ENCODE data around the gene POU1F1.
"Not testable (repeated sequence)": the region's sequence is repeated elsewhere in the genome, so short reads cannot be mapped to it uniquely, and the experiment has no call there.

Gene POU1F1

DNA sequence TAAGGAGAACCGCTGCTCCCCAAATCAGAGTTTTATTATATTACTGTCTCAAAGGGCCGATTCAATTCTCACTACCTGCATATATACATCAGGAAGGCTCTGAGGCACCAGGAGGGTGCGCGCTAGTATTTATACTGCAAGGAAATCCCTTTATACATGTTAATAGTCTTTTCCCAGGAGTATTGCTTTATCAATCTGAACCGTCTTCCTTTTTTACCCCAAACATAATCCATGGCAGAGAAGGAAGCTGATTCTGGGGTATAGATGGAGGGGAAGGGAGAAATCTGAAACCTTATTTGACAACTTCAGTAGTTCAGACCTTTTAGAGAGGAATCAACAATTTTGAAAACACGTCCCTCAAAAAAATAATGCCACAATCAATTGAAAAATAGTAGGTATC, at the start of gene POU1F1:
POU1F1 (minus strand) TSS at position 101 of the 400 bp plus-strand sequence. CDS start 122 bp downstream, outside the sequence.
- no peak for DNase-seq

GRCh38 chr3:87324609-87325008, 48.2 kb upstream of the POU1F1 start:
- no peak for DNase-seq

- DNase-seq, result no peak
Measured at GRCh38 chr3:87320756-87321626, 44.6 kb upstream of the POU1F1 start.

GRCh38 chr3:87318617-87319021, 42.2 kb upstream of the POU1F1 start:
- no peak for DNase-seq

DNA sequence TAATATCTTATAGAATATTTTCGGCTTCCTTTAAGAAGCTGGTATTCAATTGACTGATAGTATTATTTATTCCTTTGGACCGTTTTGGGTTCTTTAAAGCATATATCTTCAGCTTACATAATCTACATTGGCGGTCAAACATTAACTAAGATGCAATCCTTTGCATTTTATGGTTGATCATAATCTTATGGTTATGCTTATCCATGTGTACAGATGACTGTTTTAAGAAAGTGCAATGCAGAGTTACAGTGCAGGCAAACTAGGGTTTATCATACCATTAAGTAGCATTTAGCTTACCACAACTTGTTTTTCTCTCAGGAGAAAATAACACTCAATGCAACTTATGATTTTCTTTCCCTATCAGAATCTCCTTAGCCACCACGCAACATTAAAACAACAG, 41.4 kb upstream of the POU1F1 start:
- DNase-seq, result no peak

- no peak for DNase-seq
Measured at GRCh38 chr3:87313641-87314040, 37.3 kb upstream of the POU1F1 start.

GRCh38 chr3:87311309-87311708, 34.9 kb upstream of the POU1F1 start:
- DNase-seq, result no peak

DNA sequence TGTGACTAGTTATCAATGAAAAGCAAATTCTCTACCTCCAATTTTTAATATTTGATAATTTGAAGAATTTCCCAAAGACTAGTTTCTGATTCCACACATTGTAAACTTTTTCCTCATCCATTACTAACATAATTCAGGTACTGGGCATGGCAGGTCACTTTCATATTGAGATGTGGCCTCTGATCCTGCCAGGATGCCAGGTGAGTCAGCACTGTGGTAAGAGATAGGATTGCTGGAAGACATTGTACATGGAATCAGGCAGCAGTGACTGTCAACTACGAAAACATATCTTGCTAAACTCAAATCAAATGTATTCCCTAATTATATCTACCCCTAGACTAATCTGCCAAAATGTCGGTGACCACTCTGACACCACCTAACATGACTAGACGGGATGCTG, 33.2 kb upstream of the POU1F1 start:
- DNase-seq, result no peak

GRCh38 chr3:87307805-87308204, 31.4 kb upstream of the POU1F1 start:
- DNase-seq, result no peak

- DNase-seq, result no peak
Measured at GRCh38 chr3:87305517-87305916, 29.1 kb upstream of the POU1F1 start.

DNA sequence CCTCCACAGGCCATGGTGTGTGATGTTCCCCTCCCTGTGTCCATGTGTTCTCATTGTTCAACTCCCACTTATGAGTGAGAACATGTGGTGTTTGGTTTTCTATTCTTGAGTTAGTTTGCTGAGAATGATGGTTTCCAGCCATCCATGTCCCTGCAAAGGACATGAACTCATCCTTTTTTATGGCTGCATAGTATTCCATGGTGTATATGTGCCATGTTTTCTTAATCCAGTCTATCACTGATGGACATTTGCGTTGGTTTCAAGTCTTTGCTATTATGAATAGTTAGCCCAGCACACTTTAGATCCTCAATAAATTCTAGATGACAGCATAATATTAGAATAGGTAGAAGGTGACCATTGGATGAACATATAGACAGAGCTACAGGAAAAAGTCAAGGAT, 28.6 kb upstream of the POU1F1 start:
- not testable (repeated sequence) for DNase-seq

GRCh38 chr3:87298111-87298718, 21.8 kb upstream of the POU1F1 start:
- DNase-seq, result peak; percentile 1 to 35

DNA sequence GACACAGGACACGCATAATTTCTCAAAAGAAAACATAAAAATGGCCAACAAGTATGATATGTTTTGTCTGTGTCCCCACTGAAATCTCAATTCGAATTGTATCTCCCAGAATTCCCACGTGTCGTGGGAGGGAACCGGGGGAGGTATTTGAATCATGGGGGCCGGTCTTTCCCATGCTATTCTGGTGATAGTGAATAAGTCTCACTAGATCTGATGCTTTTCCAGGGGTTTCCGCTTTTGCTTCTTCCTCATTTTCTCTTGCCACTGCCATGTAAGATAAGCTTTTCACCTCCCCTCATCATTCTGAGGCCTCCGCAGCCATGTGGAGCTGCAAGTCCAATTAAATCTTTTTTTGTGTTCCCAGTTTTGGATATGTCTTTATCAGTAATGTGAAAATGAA, 12.1 kb upstream of the POU1F1 start:
- DNase-seq, result no peak

DNA sequence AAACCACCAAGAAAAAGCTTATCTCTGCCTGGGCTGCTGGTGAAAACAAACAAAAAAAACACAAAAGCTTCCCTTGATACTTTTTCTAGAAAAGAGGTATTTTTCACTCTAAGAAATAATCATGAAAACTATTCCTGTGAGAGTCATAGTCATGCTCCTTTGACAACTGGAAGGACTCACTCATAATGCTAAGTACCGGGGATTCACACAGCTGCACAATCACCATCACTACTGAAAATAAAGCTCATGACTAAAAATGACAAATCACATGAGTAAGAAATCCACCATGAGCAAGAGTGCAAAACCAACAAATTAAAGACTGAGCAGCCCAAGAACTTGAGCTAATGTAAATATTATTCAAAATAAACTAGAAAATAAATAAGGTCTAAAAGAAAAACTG, 10.6 kb upstream of the POU1F1 start:
- no peak for DNase-seq

DNA sequence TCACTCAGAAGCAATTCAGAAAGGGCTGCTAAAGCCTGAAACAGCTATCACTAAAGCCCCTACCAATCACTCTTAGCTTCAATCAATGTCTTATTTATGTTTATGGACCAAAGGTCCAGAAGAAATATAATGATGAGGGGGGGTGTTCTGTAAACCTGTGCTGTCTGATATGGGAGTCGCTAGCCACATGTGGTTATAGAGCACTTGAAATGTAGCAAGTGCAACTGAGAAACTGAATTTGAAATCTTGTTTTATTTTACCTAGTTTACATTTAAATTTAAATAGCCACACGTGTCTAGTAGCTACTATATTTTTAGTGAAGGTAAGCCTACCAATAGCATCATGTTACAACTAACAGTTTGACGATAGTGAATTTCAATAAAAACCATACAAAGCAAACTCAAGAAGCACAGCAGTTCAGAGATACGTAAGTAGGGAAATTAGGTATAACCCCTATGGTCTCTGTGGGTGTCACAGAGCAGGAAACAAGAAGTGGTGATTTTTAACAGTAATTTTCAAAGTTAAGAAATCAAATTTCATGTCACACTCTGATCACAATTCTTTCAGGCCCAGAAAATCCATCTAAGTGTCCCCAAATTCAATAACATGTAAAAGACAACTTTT, 3.6 kb downstream of the POU1F1 start:
- DNase-seq, result no peak

DNA sequence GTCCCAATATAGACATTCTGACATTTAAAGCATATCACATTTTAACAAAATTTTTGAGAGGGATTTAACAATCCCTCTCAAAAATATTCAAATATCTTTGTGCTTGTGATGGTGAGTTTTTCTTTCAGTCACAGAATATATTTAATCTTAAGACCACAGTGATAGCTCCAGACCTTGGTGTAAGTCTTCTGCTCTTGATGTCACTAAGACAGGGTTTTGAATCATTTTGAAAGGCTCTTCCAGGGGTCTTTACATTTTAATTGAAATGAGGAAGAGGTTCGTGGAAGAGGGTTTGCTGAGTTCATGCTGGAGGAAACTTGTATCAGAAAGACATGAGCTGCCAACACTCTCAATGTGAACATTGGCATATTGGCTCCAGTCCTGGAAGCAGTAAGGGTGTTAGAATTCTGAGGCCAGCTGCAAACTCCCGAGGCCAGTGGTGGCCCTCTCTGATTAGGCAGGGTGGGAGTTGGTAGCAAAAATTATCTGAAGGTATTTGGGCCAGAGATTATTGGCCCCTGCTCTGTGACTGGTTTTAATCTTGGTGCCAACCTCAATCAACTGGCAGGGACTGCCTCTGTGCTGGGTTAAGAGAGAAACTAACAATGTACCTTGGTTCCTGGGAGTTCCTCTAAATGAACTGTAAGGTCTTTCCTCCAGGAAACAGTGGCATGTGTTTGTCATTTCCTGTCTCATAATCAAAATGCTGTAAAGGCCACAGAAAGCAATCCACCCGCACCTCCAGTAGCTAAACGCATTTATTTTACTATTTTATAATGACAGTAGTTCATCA, 5.3 kb downstream of the POU1F1 start:
- DNase-seq, result no peak

DNA sequence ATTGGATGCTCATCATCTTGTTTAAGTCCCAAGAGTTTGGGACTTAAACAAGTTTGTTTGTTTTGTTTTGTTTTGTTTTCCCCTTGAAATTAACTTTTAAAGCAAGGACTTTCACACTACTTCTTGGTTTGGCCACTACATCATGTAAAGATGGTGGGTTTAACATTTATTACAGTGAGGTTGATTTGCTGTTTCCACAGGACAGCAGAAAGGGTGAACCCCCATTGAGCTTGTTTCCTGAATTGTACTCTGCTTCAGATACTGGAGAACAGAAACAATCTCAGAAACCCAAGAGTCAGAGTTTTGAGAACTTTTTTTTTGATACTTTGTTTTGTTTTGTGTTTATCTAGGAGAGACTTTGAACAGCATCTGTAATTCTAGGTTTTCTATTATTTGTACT, 6.7 kb downstream of the POU1F1 start:
- DNase-seq, result no peak

- no peak for DNase-seq
Measured at GRCh38 chr3:87268646-87269211, 7.7 kb downstream of the POU1F1 start.

- no peak for DNase-seq
Measured at GRCh38 chr3:87267953-87268645, 8.3 kb downstream of the POU1F1 start.

DNA sequence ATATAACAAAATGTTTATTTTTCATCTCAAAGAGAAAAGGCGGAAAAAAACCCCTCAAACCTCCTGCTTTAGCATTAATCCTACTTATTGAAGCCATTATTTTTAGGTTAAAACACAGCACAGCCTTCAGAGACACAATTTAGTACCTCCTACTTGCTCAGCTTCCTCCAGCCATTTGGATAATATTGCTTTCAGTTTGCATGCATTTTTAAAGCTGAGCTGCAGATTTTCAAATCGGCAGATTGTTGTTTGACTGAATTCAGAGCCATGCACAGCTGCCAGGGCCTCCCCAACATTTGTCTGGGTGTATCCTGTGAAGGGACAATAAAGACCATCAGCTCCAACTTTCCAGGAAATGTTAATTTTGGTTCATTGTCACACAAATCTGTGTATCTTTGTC, 14.5 kb downstream of the POU1F1 start:
- no peak for DNase-seq

DNA sequence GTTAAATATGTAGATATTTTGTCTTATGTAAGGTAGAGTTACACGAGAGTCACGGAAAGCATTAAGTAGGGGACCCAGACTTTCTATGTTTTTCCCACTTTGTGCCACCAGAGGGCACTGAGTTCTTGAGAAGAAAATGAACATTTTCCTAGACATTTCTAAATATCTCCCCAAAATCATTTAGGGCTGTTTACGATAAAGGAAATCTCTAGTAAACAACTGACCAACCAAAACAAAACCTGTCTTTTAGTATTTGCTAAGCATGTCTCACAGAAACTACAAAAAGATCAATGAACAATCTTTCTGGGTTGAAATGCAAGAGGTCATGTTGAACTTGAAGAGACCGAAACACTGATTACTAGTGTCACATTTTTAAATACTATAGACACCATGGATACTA, 16.1 kb downstream of the POU1F1 start:
- peak; percentile 13 to 35 for DNase-seq

DNA sequence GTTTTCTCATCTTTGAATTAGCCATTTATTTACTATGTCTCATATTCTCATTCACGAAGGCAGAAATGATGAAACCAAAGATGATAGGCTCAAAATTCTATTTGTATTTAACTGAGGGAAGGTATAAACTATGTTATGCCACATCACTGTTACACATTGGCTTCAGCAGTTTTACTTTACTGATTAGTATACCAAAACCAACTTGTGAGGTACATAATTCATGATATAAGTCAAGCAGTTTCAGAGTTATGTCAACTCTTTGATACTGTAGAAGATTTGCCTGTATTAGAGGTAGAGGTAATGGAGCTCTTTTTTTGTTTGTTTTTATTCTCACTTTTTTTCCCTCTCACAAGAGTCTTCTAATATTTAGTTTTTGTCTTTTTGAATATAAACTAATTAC, 26.4 kb downstream of the POU1F1 start:
- no peak for DNase-seq
